K562 (cell line): ENCODE data around the gene OSBPL10. TPM values are rescaled to one million over a fixed set of nuclear protein-coding genes. Genes with fewer than 3 reads are reported as not detected.

Experiments used
- ATAC-seq: fragments of 200-7000 bp; cut with Tn5 transposase; 3 replicates; pipeline ENCODE4 v1.9.1; 2020; ENCODE audit warnings: moderate library complexity
- BruUV-seq: library from RNA; stranded (reverse); fragments of 400-500 nt; replicated peaks from 2 replicates; lab custom pipeline; 2021; lab: Mats Ljungman, UMichigan
- CTCF ChIA-PET: fragments of 300-600 bp; formaldehyde crosslinking; extraction: SDS; loops from one replicate; lab custom pipeline; 2021; ENCODE audit warnings: low intra/inter-chr PET ratio; lab: Yijun Ruan, JAX
- POLR2A ChIA-PET: fragments of 300-600, 350-650 bp; sonication (Branson Sonifier 250); formaldehyde crosslinking; extraction: SDS; loops from one replicate; lab custom pipeline; 2021; ENCODE audit warnings: antibody characterized with exemption, inconsistent platforms; lab: Yijun Ruan, JAX
- DNase-seq, 4 experiments: peaks; one replicate each; pipeline versions ENCODE4 v3.0.0 to v3.0.0-alpha.2; 2011 to 2018; ENCODE audit warnings: low spot score in 3 of 4, mixed read lengths in 3 of 4; ENCODE audit errors: extremely low read depth in 1 of 4
- FAIRE-seq: peaks from 2 replicates; lab custom pipeline; 2011; peaks lifted over from hg19 to GRCh38; lab: Jason Lieb, UNC
- H2AFZ ChIP-seq: 2 replicates; pipeline ENCODE4 v1.6.0; 2011; ENCODE audit warnings: low read depth, low read length, control low read depth, inconsistent platforms
- H3K27ac ChIP-seq: fragments of 200-600 bp; 3 replicates; pipeline ENCODE4 v1.8.0; 2011; ENCODE audit warnings: low read depth, mild to moderate bottlenecking, control low read depth, inconsistent platforms, low read length, moderate library complexity, mixed read lengths; ENCODE audit errors: extremely low read depth
- H3K27me3 ChIP-seq, 2 experiments: fragments of 300-600 bp in 1 of 2; 2 replicates in 1 of 2; 3 replicates in 1 of 2; pipeline versions ENCODE4 v1.6.0 to v1.8.0; 2011; ENCODE audit warnings: inconsistent platforms in 2 of 2, low read length in 2 of 2, mild to moderate bottlenecking in 1 of 2, mixed read lengths in 1 of 2, moderate library complexity in 1 of 2; ENCODE audit not compliant: control insufficient read depth in 2 of 2, insufficient read depth in 2 of 2
- H3K36me3 ChIP-seq: fragments of 300-600 bp; 3 replicates; pipeline ENCODE4 v1.8.0; 2011; ENCODE audit warnings: mild to moderate bottlenecking, low read length, inconsistent platforms; ENCODE audit not compliant: control insufficient read depth, insufficient read depth
- H3K4me1 ChIP-seq, 2 experiments: fragments of 200-600 bp in 1 of 2; replicated peaks in 1 of 2; 2 replicates in 1 of 2; 3 replicates in 1 of 2; pipeline versions ENCODE4 v1.5.1 to v1.8.0; 2011; ENCODE audit warnings: inconsistent platforms in 2 of 2, low read length in 2 of 2, mild to moderate bottlenecking in 1 of 2, mixed read lengths in 1 of 2, moderate library complexity in 1 of 2; ENCODE audit not compliant: control insufficient read depth in 2 of 2, insufficient read depth in 2 of 2
- H3K4me2 ChIP-seq: 2 replicates; pipeline ENCODE4 v1.6.1; 2011; ENCODE audit warnings: low read length, control low read depth, inconsistent platforms, mixed read lengths; ENCODE audit not compliant: insufficient read depth
- H3K4me3 ChIP-seq: fragments of 200-600 bp; sonication (generic), shearing (Covaris generic); 2 replicates; pipeline ENCODE4 v1.5.1; 2016; ENCODE audit warnings: control low read depth, inconsistent platforms
- H3K79me2 ChIP-seq: fragments of 200-600 bp; 3 replicates; pipeline ENCODE4 v1.8.0; 2011; ENCODE audit warnings: low read length, inconsistent platforms; ENCODE audit not compliant: control insufficient read depth, insufficient read depth
- H3K9ac ChIP-seq, 2 experiments: 2 replicates each; pipeline versions ENCODE4 v1.6.0 to v1.6.1; 2011; ENCODE audit warnings: low read depth in 2 of 2, low read length in 2 of 2, control low read depth in 1 of 2, inconsistent platforms in 1 of 2, mild to moderate bottlenecking in 1 of 2, mixed read lengths in 1 of 2; ENCODE audit not compliant: insufficient read depth in 1 of 2
- H3K9me1 ChIP-seq: one replicate; pipeline ENCODE4 v1.6.0; 2011; ENCODE audit warnings: inconsistent platforms, mild to moderate bottlenecking, low read length, moderate library complexity; ENCODE audit not compliant: control insufficient read depth, insufficient read depth
- H3K9me3 ChIP-seq: replicated peaks from 2 replicates; pipeline ENCODE4 v1.5.1; 2011; ENCODE audit warnings: low read depth, low read length, inconsistent platforms; ENCODE audit not compliant: control insufficient read depth, insufficient read depth
- H4K20me1 ChIP-seq: replicated peaks from 2 replicates; pipeline ENCODE4 v1.6.1; 2011; ENCODE audit warnings: low read length, inconsistent platforms, mixed read lengths; ENCODE audit not compliant: control insufficient read depth, insufficient read depth
- CEBPB ChIP-seq: fragments of 450-650 bp; IDR thresholded peaks from 2 replicates; pipeline ENCODE4 v1.6.1; 2016; ENCODE audit warnings: missing genetic modification characterization, missing compliant biosample characterization
- IRF2 ChIP-seq: sonication (generic); formaldehyde crosslinking; IDR thresholded peaks from 2 replicates; pipeline ENCODE4 v1.8.1; 2022; ENCODE audit warnings: mild to moderate bottlenecking, missing genetic modification reagents
- RBM25 ChIP-seq: fragments of 200-400 bp; formaldehyde crosslinking; IDR thresholded peaks from 2 replicates; pipeline ENCODE4 v1.6.1; 2018; ENCODE audit warnings: low read length, low read depth, moderate library complexity; ENCODE audit not compliant: severe bottlenecking
- TAL1 ChIP-seq: fragments of 450-650 bp; IDR thresholded peaks from 2 replicates; pipeline ENCODE4 v1.6.1; 2016; ENCODE audit warnings: mild to moderate bottlenecking
- ZNF76 ChIP-seq: fragments of 250-450 bp; sonication (Bioruptor Pico); IDR thresholded peaks from 2 replicates; pipeline ENCODE4 v1.4.0; 2020; ENCODE audit warnings: mild to moderate bottlenecking, moderate library complexity, borderline replicate concordance
- WGBS: fragments of 100-300 bp; shearing (Covaris generic); methylation state at CpG from one replicate; pipeline ENCODE4 v1.1.6; 2016; ENCODE audit warnings: low coverage, mixed read lengths; ENCODE audit not compliant: insufficient coverage; ENCODE audit errors: missing lambda C conversion rate; 5-methylcytosine and 5-hydroxymethylcytosine counted together
- in situ Hi-C: fragments of 300-500 bp; cut with MboI; formaldehyde crosslinking; loops from 4 replicates; pipeline ENCODE4 v1.15.0; 2018; ENCODE audit warnings: inconsistent platforms, mixed read lengths
- intact Hi-C: fragments of 100-400 bp; cut with micrococcal nuclease; formaldehyde crosslinking; loops from 2 replicates; pipeline ENCODE4 v1.14.2; 2022
- polyA plus RNA-seq, 8 experiments: library from polyadenylated mRNA; depleted of rRNA in 4 of 8; stranded (reverse) in 5 of 8; unstranded in 3 of 8; fragments of >200 nt; fragmentation: Nextera tagmentation in 2 of 8; fragmentation: Illumina TruSeq in 1 of 8; extraction: Ambion mirVana in 2 of 8; extraction: Trizol in 1 of 8; gene quantifications; 2 replicates each; pipeline versions ENCODE4 v1.2.1 to v1.2.3, GENCODE V29; 2011 to 2014; ENCODE audit warnings: inconsistent platforms in 1 of 8, missing spikeins in 1 of 8
- total RNA-seq, 7 experiments: library from RNA; depleted of rRNA in 6 of 7; stranded (reverse); fragments of >200 nt in 6 of 7; fragmentation: Illumina TruSeq in 2 of 7; extraction: Trizol in 2 of 7; gene quantifications; 2 replicates each; pipeline versions ENCODE4 v1.2.1 to v1.2.3, GENCODE V29; 2011 to 2021; ENCODE audit warnings: low replicate concordance in 1 of 7

Gene OSBPL10
- total and polyA plus RNA-seq, 9 of the 15 experiments (the other 6 are each of a cell fraction or from before 2014, with no cell fraction given): 0.03 to 0.19 (median 0.14) TPM; not detected in 2

GRCh38 chr3:31880482-31881078 lies 100.5 kb downstream of the OSBPL10 start:
- in situ Hi-C loops: no loop called here
- Histone ChIP-seq H3K9me3 (no peaks in the 10 kb centered on the region), H3K36me3 (no peaks in the 10 kb centered on the region), H2AFZ (no peak overlapping the region), H3K79me2 (no peaks in the 10 kb centered on the region), H3K4me2 (no peak overlapping the region), H3K4me3 (no peak overlapping the region), H3K27me3 (peaks cover 0 to 17% of the 10 kb centered on the region in 2 experiments; a peak in 4 of 5 replicates), H4K20me1 (no peaks in the 10 kb centered on the region), H3K4me1 (no peaks in the 10 kb centered on the region), H3K27ac (no peak overlapping the region), H3K9ac (no peak overlapping the region), H3K9me1 (no peaks in the 10 kb centered on the region)
- no peak for ATAC-seq
- DNase-seq: no peak
- intact Hi-C loops: no loop called here
- WGBS: 0% methylated on average over 4 of the region's 4 CpGs
- FAIRE-seq: no peak
- BruUV-seq: no TSS peak
- ChIA-PET POLR2A (no interaction called here), CTCF (no interaction called here)
- TF ChIP-seq TAL1: no peak
- TF ChIP-seq RBM25: peak; percentile 28

GRCh38 chr3:31880020-31880419 lies 101.0 kb downstream of the OSBPL10 start:
- Histone ChIP-seq H3K27me3 (peaks cover 0 to 13% of the 10 kb centered on the region in 2 experiments; a peak in 4 of 5 replicates), H3K27ac (no peak overlapping the region), H3K79me2 (no peaks in the 10 kb centered on the region), H3K9ac (no peak overlapping the region), H4K20me1 (no peaks in the 10 kb centered on the region), H3K36me3 (no peaks in the 10 kb centered on the region), H2AFZ (no peak overlapping the region), H3K4me1 (no peaks in the 10 kb centered on the region), H3K9me3 (no peaks in the 10 kb centered on the region), H3K4me2 (no peak overlapping the region), H3K4me3 (no peak overlapping the region), H3K9me1 (no peaks in the 10 kb centered on the region)
- WGBS: 0% methylated on average over 4 of the region's 4 CpGs
- in situ Hi-C loops (no loop called here), intact Hi-C loops (no loop called here)
- DNase-seq (no peak), FAIRE-seq (no peak), ATAC-seq (no peak)
- no TSS peak for BruUV-seq
- CTCF ChIA-PET: no interaction called here
- TF ChIP-seq IRF2 (CRISPR knock-in tag) (no peak), ZNF76 (CRISPR knock-in tag) (no peak), CEBPB (tag) (peak; percentile 59)
- POLR2A ChIA-PET: interaction anchor here (0.5 kb wide), 1 partner anchor 688 kb away, joined by 3 read pairs; no protein-coding TSS in a partner anchor
